PC-3 (cell line): Measurements from ENCODE around the gene ZNF488.

ENCODE experiments used
- EZH2 ChIP-seq: fragments of 300-600 bp; sonication (generic); IDR thresholded peaks from one replicate; pipeline ENCODE4 v1.6.1; 2017; ENCODE audit warnings: antibody characterized with exemption, mild to moderate bottlenecking, low read length; ENCODE audit not compliant: unreplicated experiment
- EZH2phosphoT487 ChIP-seq: fragments of 300-600 bp; sonication (generic); IDR thresholded peaks from 2 replicates; pipeline ENCODE4 v1.6.1; 2018; ENCODE audit warnings: mild to moderate bottlenecking, antibody characterized with exemption, low read length, borderline replicate concordance
- TF ChIP-seq, protein P1 (sequence below): fragments of 300-600 bp; sonication (generic); conservative IDR thresholded peaks from 2 replicates; pipeline ENCODE4 v1.5.1; 2017; ENCODE audit warnings: antibody characterized with exemption, low read depth, mild to moderate bottlenecking, low read length

DNA sequence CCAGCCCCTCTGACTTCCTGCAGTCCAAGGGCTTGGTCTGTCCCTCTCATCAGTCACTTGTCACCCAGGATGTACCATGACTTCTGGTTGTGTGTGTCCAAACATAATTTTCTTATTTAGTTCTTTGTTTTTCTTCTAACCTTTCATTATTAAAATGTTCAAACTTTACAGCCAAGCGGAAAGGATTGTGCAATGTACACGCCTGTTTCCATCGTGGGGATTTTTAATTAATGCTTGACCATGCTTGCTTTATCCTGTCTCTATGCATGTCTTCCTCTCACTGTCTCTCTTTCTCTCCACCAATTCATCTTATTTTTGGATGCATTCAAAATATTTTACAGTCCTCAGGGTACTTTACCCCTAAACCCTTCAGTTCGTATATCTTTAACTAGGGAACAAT, 26.2 kb upstream of the ZNF488 start:
- TF ChIP-seq EZH2 (no peak), EZH2phosphoT487 (no peak)
- TF ChIP-seq, protein P1, sequence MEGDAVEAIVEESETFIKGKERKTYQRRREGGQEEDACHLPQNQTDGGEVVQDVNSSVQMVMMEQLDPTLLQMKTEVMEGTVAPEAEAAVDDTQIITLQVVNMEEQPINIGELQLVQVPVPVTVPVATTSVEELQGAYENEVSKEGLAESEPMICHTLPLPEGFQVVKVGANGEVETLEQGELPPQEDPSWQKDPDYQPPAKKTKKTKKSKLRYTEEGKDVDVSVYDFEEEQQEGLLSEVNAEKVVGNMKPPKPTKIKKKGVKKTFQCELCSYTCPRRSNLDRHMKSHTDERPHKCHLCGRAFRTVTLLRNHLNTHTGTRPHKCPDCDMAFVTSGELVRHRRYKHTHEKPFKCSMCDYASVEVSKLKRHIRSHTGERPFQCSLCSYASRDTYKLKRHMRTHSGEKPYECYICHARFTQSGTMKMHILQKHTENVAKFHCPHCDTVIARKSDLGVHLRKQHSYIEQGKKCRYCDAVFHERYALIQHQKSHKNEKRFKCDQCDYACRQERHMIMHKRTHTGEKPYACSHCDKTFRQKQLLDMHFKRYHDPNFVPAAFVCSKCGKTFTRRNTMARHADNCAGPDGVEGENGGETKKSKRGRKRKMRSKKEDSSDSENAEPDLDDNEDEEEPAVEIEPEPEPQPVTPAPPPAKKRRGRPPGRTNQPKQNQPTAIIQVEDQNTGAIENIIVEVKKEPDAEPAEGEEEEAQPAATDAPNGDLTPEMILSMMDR, result no peak
